OCI-LY3 (cell line): ENCODE data around the gene GNG13.

Experiments
- H2AFZ ChIP-seq: fragments of 200-600, 300-600 bp; shearing (Covaris generic); 2 replicates; pipeline ENCODE4 v1.6.0; 2014; ENCODE audit warnings: antibody characterized with exemption, low read depth, low read length
- H3K27ac ChIP-seq: fragments of 200-600, 300-600 bp; sonication (generic); 2 replicates; pipeline ENCODE4 v1.5.1; 2014; ENCODE audit warnings: mild to moderate bottlenecking, low read length, moderate library complexity, mixed read lengths
- H3K27me3 ChIP-seq: fragments of 200-600, 300-600 bp; sonication (generic); 2 replicates; pipeline ENCODE4 v1.6.1; 2014; ENCODE audit warnings: low read depth, low read length, mixed read lengths
- H3K36me3 ChIP-seq: fragments of 200-600, 300-600 bp; sonication (generic); replicated peaks from 2 replicates; pipeline ENCODE3; 2014; ENCODE audit warnings: low read depth, low read length, mixed read lengths
- H3K4me1 ChIP-seq: fragments of 300-600, 200-600 bp; sonication (generic); 2 replicates; pipeline ENCODE4 v1.6.1; 2014; ENCODE audit warnings: low read length, mixed read lengths
- H3K4me2 ChIP-seq: fragments of 200-600, 300-600 bp; sonication (generic); 2 replicates; pipeline ENCODE4 v1.6.1; 2014; ENCODE audit warnings: low read length, mixed read lengths
- H3K4me3 ChIP-seq: fragments of 300-600, 200-600 bp; sonication (generic); 2 replicates; pipeline ENCODE4 v1.5.1; 2014; ENCODE audit warnings: antibody characterized with exemption, mild to moderate bottlenecking, low read length, moderate library complexity
- H3K79me2 ChIP-seq: fragments of 300-600, 200-600 bp; shearing (Covaris generic); 2 replicates; pipeline ENCODE4 v1.6.1; 2014; ENCODE audit warnings: mild to moderate bottlenecking, low read length, mixed read lengths
- H3K9ac ChIP-seq: fragments of 300-600, 200-600 bp; shearing (Covaris generic); 2 replicates; pipeline ENCODE4 v1.6.0; 2014; ENCODE audit warnings: mild to moderate bottlenecking, low read length, moderate library complexity
- H3K9me3 ChIP-seq: fragments of 200-600, 300-600 bp; shearing (Covaris generic); 2 replicates; pipeline ENCODE4 v1.6.1; 2014; ENCODE audit warnings: low read length, mixed read lengths; ENCODE audit not compliant: insufficient read depth
- H4K20me1 ChIP-seq: fragments of 200-600, 300-600 bp; sonication (generic); 2 replicates; pipeline ENCODE4 v1.6.1; 2016; ENCODE audit warnings: low read length, mixed read lengths; ENCODE audit not compliant: insufficient read depth
- CTCF ChIP-seq: fragments of 200-600, 300-600 bp; sonication (generic); IDR thresholded peaks from 2 replicates; pipeline ENCODE4 v1.5.1; 2014; ENCODE audit warnings: antibody characterized with exemption, low read length, low read depth
- EZH2phosphoT487 ChIP-seq: fragments of 200-600 bp; shearing (Covaris generic); IDR thresholded peaks from 2 replicates; pipeline ENCODE4 v1.6.1; 2018; ENCODE audit warnings: antibody characterized with exemption, mixed run types, low read depth

The GNG13 gene

GRCh38 chr16:763369-764183, 37.0 kb downstream of the GNG13 start:
- no peak overlapping the region for H2AFZ ChIP-seq
- no peak overlapping the region for H3K4me2 ChIP-seq
- H3K4me1 ChIP-seq, result no peaks in the 10 kb centered on the region
- no peaks in the 10 kb centered on the region for H3K27me3 ChIP-seq
- no peaks in the 10 kb centered on the region for H4K20me1 ChIP-seq
- no peaks in the 10 kb centered on the region for H3K79me2 ChIP-seq
- no peaks in the 10 kb centered on the region for H3K9me3 ChIP-seq
- no peak overlapping the region for H3K4me3 ChIP-seq
- TF ChIP-seq CTCF, result no peak
- TF ChIP-seq EZH2phosphoT487, result no peak
- H3K9ac ChIP-seq, result no peak overlapping the region
- no peak overlapping the region for H3K27ac ChIP-seq
- H3K36me3 ChIP-seq, result no peaks in the 10 kb centered on the region

GRCh38 chr16:762595-763268, 37.8 kb downstream of the GNG13 start:
- no peak for TF ChIP-seq CTCF
- no peak for TF ChIP-seq EZH2phosphoT487
- Histone ChIP-seq H3K4me3 (no peak overlapping the region), H2AFZ (no peak overlapping the region), H4K20me1 (no peaks in the 10 kb centered on the region), H3K9ac (no peak overlapping the region), H3K36me3 (no peaks in the 10 kb centered on the region), H3K9me3 (no peaks in the 10 kb centered on the region), H3K4me2 (no peak overlapping the region), H3K79me2 (no peaks in the 10 kb centered on the region), H3K27me3 (no peaks in the 10 kb centered on the region), H3K27ac (no peak overlapping the region), H3K4me1 (no peaks in the 10 kb centered on the region)

GRCh38 chr16:761625-762513, 38.7 kb downstream of the GNG13 start:
- Histone ChIP-seq H3K27ac (no peak overlapping the region), H3K4me2 (no peak overlapping the region), H3K4me1 (no peaks in the 10 kb centered on the region)

More at GRCh38 chr16:761625-762513, 38.7 kb downstream of the GNG13 start:
- H3K36me3 ChIP-seq, result no peaks in the 10 kb centered on the region
- no peak overlapping the region for H3K4me3 ChIP-seq
- H3K9ac ChIP-seq, result no peak overlapping the region
- no peak for TF ChIP-seq EZH2phosphoT487
- no peak for TF ChIP-seq CTCF
- H3K79me2 ChIP-seq, result no peaks in the 10 kb centered on the region
- H3K27me3 ChIP-seq, result no peaks in the 10 kb centered on the region
- no peaks in the 10 kb centered on the region for H4K20me1 ChIP-seq
- no peak overlapping the region for H2AFZ ChIP-seq
- no peaks in the 10 kb centered on the region for H3K9me3 ChIP-seq
